A673 (cell line): ENCODE results near the gene RNF175. TPM values are rescaled to one million over a fixed set of nuclear protein-coding genes. Genes with fewer than 3 reads are reported as not detected.

Experiments
- BruUV-seq: library from RNA; stranded (reverse); fragments of 400-500 nt; replicated peaks from 2 replicates; lab custom pipeline; 2021; lab: Mats Ljungman, UMichigan
- CTCF ChIA-PET: fragments of 300-600 bp; sonication (Branson Sonifier 250); formaldehyde crosslinking; loops from one replicate; lab custom pipeline; 2022; ENCODE audit warnings: antibody characterized with exemption; lab: Charles Lee
- POLR2A ChIA-PET: fragments of 300-600 bp; sonication (Branson Sonifier 250); formaldehyde crosslinking; loops from one replicate; lab custom pipeline; 2022; ENCODE audit warnings: antibody characterized with exemption; ENCODE audit not compliant: low non-redundant PET; lab: Charles Lee
- DNase-seq: peaks from one replicate; pipeline ENCODE4 v3.0.0-alpha.2; 2015; ENCODE audit warnings: low spot score
- H3K27ac ChIP-seq: fragments of 200-600 bp; sonication (generic); 2 replicates; pipeline ENCODE4 v1.5.1; 2016; ENCODE audit warnings: mixed run types, low read depth, mild to moderate bottlenecking, mixed read lengths, antibody characterized with exemption, low read length; ENCODE audit not compliant: poor library complexity, severe bottlenecking
- H3K27me3 ChIP-seq: fragments of 200-600 bp; sonication (generic); replicated peaks from 2 replicates; pipeline ENCODE4 v1.6.1; 2017; ENCODE audit warnings: mixed run types, low read depth, mild to moderate bottlenecking, mixed read lengths, antibody characterized with exemption, low read length; ENCODE audit not compliant: insufficient read depth, poor library complexity
- H3K36me3 ChIP-seq: fragments of 200-600 bp; sonication (generic); 2 replicates; pipeline ENCODE4 v1.6.1; 2016; ENCODE audit warnings: mixed run types, mild to moderate bottlenecking, mixed read lengths, antibody characterized with exemption, low read length; ENCODE audit not compliant: insufficient read depth, poor library complexity, severe bottlenecking
- H3K4me1 ChIP-seq: fragments of 200-600 bp; sonication (generic); 2 replicates; pipeline ENCODE4 v1.6.1; 2017; ENCODE audit warnings: mixed run types, mild to moderate bottlenecking, mixed read lengths, antibody characterized with exemption, low read length; ENCODE audit not compliant: insufficient read depth, poor library complexity, severe bottlenecking
- H3K4me3 ChIP-seq: fragments of 200-600 bp; sonication (generic); 2 replicates; pipeline ENCODE4 v1.5.1; 2016; ENCODE audit warnings: low read depth, mixed run types, mild to moderate bottlenecking, mixed read lengths, low read length; ENCODE audit not compliant: poor library complexity, severe bottlenecking
- H3K9me3 ChIP-seq: fragments of 200-600 bp; sonication (generic); 2 replicates; pipeline ENCODE4 v1.6.1; 2016; ENCODE audit warnings: mixed run types, low read depth, mild to moderate bottlenecking, mixed read lengths, antibody characterized with exemption, low read length; ENCODE audit not compliant: poor library complexity, severe bottlenecking
- CTCF ChIP-seq: fragments of 300-800, 200-600 bp; sonication (generic); conservative IDR thresholded peaks from 2 replicates; pipeline ENCODE4 v1.5.1; 2017; ENCODE audit warnings: low read depth, mild to moderate bottlenecking, antibody characterized with exemption, low read length, moderate library complexity, mixed read lengths
- EZH2 ChIP-seq: fragments of 200-600 bp; sonication (generic); IDR thresholded peaks from 2 replicates; pipeline ENCODE4 v1.6.1; 2017; ENCODE audit warnings: borderline replicate concordance, low read depth, mild to moderate bottlenecking, mixed read lengths, antibody characterized with exemption, low read length; ENCODE audit not compliant: poor library complexity, severe bottlenecking
- intact Hi-C: fragments of 100-400 bp; cut with micrococcal nuclease; formaldehyde crosslinking; loops from one replicate; pipeline ENCODE4 v1.10.0; 2022; ENCODE audit not compliant: unreplicated experiment
- total RNA-seq: library from RNA; stranded (reverse); gene quantifications from 2 replicates; pipeline ENCODE4 v1.2.3, GENCODE V29; 2021

Gene RNF175
- total RNA-seq, 1 experiment from 2014 or later, result 6.8 TPM

- H3K27ac ChIP-seq, result no peak overlapping the region
- intact Hi-C loops, result no loop called here
- CTCF ChIA-PET, result no interaction called here
- TF ChIP-seq CTCF (no peak), EZH2 (no peak)
- H3K4me3 ChIP-seq, result no peak overlapping the region
- no peak for DNase-seq
- H3K27me3 ChIP-seq, result no peaks in the 10 kb centered on the region
- BruUV-seq, result no TSS peak
- POLR2A ChIA-PET, result no interaction called here
- peaks cover 31% of the 10 kb centered on the region for H3K4me1 ChIP-seq
- H3K9me3 ChIP-seq, result no peaks in the 10 kb centered on the region
- no peaks in the 10 kb centered on the region for H3K36me3 ChIP-seq
Observed at GRCh38 chr4:153728151-153728550, 31.7 kb downstream of the RNF175 start.

GRCh38 chr4:153725831-153726154 is 34.0 kb downstream of the RNF175 start:
- ChIA-PET CTCF (no interaction called here), POLR2A (no interaction called here)
- Histone ChIP-seq H3K36me3 (no peaks in the 10 kb centered on the region), H3K27ac (no peak overlapping the region), H3K4me3 (no peak overlapping the region), H3K4me1 (peaks cover 8% of the 10 kb centered on the region), H3K9me3 (no peaks in the 10 kb centered on the region), H3K27me3 (no peaks in the 10 kb centered on the region)
- no peak for DNase-seq
- intact Hi-C loops, result no loop called here
- no peak for TF ChIP-seq CTCF
- BruUV-seq, result no TSS peak

- H3K4me3 ChIP-seq, result no peak overlapping the region
- intact Hi-C loops, result no loop called here
- no peaks in the 10 kb centered on the region for H3K9me3 ChIP-seq
- no peak for TF ChIP-seq EZH2
- TF ChIP-seq CTCF, result no peak
- BruUV-seq, result no TSS peak
- ChIA-PET CTCF (no interaction called here), POLR2A (no interaction called here)
- H3K4me1 ChIP-seq, result peaks cover 3% of the 10 kb centered on the region
- H3K27ac ChIP-seq, result no peak overlapping the region
- H3K27me3 ChIP-seq, result no peaks in the 10 kb centered on the region
- H3K36me3 ChIP-seq, result no peaks in the 10 kb centered on the region
- no peak for DNase-seq
Observed at GRCh38 chr4:153725136-153725830, 34.5 kb downstream of the RNF175 start.
